HG03354 (cell line): ENCODE results near the gene SERPINA10.

Experiments
- ATAC-seq: cut with Tn5 transposase; IDR thresholded peaks from one replicate; pipeline ENCODE4 v1.9.1; 2021; ENCODE audit warnings: mild to moderate bottlenecking; ENCODE audit not compliant: unreplicated experiment, poor library complexity, severe bottlenecking

SERPINA10 gene, protein sequence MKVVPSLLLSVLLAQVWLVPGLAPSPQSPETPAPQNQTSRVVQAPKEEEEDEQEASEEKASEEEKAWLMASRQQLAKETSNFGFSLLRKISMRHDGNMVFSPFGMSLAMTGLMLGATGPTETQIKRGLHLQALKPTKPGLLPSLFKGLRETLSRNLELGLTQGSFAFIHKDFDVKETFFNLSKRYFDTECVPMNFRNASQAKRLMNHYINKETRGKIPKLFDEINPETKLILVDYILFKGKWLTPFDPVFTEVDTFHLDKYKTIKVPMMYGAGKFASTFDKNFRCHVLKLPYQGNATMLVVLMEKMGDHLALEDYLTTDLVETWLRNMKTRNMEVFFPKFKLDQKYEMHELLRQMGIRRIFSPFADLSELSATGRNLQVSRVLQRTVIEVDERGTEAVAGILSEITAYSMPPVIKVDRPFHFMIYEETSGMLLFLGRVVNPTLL

DNA sequence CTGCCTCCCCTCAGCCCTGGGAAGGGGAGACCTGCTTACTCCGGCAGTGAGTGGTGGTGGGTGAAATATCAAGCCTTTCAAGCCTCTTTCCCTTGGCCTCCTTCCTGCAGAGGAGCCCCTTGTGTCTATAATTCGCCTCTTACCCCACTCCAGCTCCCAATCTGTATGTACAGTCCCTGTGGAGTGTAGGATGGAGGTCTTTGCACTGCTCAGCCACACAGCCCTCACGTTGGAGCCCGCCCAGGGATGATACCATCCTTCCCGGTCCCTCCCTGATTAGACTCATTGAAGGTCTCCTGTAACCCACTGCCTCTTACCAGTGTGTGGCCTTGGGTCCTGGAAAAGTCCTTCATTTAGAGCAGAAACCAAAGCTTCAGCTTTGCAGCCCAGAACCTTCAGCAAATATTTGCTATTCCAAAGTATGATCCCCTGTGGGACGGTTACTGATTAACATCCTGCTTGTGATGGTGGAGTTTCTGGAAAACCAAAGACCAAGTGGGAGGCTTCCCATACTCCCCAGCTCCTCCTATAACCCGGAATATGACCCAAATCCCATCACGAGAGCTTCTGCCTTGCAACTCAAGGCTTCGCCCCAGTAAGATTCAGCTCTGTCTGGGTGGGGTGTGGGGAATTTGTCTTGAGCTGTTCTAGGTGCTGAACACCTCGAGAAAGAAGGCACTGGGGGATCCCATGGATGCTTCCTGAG, at the start of gene SERPINA10:
Gene SERPINA10 (minus strand): TSS at position 397 of the 706 bp plus-strand sequence. CDS start 2,675 bp downstream, outside the sequence.
- ATAC-seq, result no peak

DNA sequence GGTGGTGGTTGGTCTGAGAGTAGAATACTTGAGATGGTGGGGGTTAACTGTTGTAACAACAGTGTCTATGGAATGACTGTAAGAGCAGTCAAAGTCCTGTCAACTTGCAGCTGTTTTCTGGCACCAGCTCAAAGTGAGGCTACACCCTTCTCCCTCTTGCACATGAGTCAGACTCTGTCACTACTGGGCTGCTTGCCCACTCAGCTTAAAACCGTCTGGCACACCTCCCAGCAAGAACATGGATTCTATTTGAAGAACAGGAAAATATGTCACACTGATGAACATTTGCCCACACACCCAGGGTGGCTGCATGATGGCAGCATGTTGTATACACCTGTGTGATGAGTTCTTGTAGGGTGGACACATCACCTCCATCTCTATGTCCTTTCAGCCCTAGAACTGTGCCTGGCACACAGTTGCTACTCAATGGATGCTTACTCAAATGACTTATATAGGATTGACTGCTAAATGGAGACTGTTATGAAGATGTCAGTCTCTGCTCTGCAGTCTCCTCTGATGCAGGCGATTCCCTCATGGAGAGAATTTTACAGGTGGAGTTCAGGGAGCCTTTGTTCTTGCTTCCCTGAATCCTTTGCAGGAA, 49.4 kb upstream of the SERPINA10 start:
- no peak for ATAC-seq

DNA sequence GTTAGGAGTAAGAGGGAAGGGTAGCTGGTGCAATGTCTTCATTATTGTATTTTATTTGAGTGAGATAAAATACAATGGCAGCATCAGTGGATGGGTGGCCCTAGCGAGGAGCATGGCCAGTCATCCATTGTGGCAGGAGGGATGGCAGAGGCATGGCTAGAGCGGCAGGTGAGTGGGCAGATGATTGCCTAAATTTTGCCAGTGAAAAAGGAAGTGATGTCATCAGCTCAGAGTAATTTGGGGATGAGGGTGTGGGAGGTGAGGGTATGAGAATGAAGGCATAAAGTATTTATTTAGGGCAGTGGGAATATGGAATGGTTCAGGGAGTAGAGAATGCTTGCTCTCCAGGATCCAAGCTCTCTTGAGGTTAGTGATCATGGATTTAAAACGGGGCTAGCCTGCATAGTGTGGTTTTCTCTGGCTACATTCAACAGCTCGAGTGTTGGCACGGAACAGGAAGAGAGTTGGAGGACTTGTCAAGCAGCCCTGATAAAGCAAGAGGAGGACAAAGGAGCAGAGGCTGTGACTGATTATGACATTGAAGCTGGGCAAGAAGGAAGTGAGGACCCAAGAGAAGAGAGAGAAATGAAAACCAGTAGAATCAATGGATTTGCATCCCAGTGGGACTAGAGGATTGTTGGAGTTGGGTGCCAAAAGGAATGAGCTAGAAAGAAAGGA, 48.7 kb upstream of the SERPINA10 start:
- ATAC-seq, result no peak

DNA sequence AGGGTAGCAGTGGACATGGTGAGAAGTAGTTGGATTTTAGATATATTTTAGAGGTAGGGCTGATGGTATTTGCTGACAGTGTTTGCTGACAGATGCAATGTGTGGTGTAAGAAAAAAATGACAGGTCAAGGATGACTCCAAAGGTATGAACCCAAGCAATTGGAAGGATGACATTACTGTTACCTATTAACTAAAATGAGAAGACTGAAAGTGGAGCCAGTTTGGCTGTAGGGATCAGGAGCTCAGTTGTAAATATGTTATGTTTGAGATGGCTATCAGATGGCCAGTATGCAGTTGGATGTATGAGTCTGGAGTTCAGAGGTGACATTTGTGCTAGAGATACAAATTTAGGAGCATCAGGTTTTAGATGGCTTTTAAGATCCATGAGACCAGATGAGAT, 47.5 kb upstream of the SERPINA10 start:
- ATAC-seq, result no peak

DNA sequence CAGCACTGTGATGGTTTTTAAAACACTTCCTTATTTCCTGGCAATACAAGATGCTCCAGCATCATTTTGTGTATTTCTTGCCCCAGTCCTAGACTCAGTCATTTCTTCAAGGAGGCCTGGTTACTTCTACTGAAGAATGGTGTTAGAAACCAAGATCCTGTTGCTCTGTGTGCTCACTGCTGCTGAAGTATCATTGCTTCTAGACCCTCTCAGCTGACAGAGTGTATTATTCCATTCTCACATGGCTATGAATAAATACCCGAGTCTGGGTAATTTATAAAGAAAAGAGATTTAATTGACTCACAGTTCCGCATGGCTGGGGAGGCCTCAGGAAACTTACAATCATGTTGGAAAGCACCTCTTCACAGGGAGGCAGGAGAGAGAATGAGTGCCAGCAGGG, 45.0 kb upstream of the SERPINA10 start:
- ATAC-seq, result no peak

DNA sequence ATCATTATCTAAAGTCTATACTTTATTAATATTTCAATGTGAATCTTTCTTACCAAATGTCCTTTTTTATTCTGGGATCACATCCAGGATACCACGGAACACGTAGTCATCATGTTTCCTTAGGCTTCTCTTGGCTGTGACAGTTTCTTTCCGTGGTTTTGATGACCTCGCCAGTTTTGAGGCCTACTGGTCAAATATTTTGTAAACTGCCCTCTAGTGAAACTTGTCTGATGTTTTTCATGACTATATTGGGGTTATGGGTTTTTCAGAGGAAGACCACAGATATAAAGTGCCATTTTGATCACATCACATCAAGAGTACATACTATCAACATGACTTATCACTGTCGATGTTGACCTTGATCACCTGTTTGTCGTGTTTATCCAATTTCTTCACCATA, 44.2 kb upstream of the SERPINA10 start:
- no peak for ATAC-seq

DNA sequence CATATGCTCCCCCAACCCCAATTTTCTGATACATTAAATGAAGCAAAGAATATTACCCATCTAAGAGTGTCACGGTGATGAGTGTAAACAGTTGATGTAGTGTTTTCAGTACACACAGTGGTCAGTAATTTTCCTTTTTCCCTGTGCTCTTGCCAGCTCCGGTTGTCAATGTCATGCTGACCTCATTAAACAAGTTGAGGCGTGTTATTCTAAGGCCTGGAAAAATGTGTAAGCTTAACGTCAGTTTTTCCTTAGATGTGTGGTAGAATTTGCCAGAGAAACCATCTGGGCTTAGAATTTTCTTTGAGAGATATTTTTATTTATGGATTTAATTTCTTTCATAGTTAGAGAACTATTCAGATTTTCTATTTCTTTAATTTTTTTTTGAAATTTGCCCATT, 41.8 kb upstream of the SERPINA10 start:
- ATAC-seq, result no peak

DNA sequence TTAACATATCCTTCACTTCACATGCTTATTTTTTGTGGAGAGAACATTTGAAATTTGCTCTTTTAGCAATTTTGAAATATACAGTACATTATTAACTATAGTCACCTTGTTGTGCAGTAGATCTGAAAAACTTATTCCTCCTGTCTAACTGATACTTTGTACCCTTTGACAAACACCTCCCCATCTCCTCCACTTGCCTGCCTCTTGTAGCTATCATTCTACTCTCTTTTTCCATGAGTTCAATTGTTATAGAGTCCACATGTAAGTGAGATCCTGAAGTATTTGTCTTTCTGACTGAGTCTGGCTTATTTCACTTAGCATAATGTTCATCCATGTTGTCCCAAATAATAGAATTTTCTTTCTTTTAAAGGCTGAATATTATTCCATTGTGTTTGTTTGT, 39.5 kb upstream of the SERPINA10 start:
- no peak for ATAC-seq

DNA sequence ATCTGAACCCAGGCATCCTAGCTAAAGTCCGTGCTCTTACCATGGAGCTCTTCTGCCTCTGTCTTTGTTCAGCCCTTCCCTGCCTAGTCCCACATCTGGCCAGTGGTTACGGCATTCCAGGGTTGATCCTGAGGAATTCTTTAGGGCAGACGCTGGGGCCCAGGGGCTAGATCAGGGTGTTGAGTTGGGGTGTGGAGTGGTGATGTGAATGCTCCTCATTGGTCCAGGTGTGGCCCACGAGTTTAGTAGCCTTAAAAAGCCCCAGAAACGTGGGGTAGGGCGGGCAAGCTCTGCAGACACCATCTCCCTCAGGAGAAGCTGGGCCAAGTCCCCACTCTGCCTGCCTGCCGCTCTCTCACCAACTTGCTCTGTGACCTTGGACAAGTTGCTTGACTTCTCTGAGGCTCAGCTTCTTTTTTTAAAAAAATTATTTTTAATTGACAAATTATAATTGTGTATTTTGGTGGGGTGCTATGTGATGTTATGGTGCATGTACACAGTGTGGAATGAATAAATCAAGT, 39.1 kb upstream of the SERPINA10 start:
- ATAC-seq, result no peak

DNA sequence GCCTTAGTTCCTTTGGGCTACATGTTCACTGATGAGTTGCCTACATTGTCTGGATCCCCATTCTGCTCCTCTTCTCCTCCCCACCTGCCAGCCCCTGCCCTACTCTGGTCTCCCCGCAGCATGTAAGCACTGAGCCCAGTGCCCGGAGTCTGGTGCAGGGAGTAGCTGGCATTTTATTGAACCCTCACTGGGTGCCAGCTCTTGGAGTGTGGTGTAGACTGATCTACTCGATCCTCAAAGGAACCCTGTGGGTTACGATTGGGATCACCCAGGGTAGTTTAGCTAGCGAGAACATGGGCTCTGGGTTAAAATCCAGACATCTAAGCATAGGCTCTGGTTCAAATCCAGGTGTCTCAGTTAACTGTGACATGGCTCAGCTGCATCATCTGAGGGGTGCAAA, 38.4 kb upstream of the SERPINA10 start:
- no peak for ATAC-seq

DNA sequence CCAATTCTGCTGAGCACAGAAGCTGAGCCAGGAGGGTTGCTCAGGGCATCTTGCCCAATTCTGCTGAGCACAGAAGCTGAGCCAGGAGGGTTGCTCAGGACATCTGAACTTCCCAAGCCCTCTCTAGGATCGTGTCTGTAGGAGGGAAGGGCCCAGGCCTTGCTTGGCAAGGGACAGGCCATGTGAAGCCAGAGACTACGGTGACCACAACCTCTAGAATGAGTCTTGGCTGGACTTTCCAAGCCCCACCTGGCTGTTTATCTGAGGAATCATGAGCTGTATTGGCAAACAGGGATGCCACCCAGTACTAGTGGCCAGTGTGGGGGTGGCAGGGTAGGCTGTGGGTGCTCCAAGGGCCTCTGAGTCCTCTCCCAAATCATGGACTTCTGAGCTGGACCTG, 37.8 kb upstream of the SERPINA10 start:
- no peak for ATAC-seq

DNA sequence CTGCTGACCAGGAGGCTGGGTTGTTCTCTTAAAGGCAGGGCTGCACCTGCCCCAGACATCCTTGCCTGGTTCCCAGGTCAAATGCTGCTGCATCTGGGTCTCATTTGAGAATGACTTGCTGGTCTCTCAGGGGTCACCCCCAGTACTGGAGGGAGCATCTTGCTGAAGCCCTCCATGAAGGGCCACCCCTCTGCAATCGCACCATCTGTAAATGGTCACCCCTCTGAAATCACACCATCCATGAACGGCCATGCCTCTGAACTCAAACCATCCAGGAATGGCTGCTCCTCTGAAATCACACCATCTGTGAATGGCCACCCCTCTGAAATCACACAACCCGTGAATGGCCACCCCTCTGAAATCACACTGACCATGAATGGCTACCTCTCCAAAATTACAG, 37.4 kb upstream of the SERPINA10 start:
- no peak for ATAC-seq

DNA sequence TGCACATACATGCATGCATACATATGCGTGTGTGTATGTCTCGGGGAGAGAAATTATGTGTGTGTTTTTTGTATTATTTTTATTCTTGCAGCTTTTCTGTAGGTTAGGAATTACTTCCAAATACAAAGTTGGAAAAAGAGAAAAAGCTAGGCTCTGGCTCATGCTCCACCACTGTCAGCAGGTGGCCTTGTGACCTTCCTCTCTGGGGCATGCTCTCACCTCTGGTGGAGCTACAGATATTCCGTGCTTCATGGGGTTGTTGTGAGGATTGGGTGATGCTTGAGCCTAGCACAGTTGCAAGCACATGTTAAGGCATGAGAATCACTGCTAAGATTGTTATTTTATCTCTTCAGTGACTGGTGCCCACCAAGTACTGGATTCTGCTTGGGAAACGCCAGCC, 36.8 kb upstream of the SERPINA10 start:
- no peak for ATAC-seq

DNA sequence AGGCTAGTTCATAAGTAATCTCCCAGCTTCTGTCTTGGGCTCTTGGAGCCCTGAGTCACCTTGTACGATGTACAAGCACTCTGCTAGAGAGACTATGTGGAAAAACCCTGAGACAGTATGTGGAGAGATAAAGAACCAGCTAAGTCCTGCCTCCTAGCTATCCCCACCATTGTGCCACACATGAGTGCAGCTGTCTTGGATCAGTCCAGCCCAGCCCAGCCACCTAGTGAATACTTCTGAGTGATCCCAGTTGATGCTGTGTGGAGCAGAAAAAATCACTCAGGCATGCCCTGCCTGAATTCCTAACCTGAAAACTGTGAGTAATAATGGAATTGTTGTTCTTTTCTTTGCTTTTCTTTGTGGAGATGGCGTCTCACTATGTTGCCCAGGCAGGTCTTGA, 35.1 kb upstream of the SERPINA10 start:
- ATAC-seq, result no peak

DNA sequence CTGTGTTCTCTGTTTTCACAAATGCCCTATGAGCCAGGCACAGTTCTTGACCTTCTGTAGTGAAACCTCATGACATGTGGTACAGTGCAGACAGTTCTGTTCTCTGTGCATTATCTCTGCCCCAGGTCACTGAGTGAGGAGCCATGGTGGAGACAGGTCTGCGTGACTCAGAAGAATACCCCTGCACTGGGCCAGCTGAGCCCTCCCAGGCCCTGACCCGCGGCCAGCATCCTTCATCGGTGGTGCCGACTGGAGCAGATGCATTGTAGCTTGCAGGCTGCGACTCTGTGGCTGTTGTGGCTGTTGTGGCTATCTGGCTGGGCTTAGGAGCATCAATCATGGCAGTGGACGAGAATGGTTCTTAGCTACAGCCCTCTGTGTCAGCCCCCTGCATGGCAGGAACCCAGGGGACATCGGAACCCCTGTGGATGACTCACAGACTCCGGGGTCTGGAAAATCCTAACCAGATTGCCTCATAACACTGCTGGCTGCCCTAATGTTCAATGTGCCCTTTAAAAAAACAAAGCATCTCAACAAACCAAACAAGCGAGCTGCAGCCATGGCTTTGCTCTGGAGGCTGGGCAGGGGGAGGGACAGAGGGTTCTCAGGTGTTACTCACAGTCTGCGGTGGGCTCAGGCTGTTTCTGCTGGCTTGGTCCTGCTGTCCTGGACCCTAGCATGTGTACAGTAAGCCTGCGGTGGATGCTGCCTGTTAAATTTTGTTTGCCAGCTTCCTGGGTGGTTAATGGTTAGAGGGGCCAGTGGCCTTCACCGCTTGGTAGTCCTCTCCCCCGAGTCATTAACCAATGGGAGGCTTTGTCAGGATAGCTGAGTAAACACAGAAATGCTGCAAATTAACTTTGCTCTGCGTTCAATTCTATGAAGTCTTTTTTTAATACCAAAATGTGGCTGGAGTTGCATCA, 29.8 kb upstream of the SERPINA10 start, which contains the start of gene SERPINA6:
Gene SERPINA6 (minus strand): TSS at position 689 of the 923 bp plus-strand sequence. CDS start 8,688 bp downstream, outside the sequence.
- ATAC-seq, result no peak

DNA sequence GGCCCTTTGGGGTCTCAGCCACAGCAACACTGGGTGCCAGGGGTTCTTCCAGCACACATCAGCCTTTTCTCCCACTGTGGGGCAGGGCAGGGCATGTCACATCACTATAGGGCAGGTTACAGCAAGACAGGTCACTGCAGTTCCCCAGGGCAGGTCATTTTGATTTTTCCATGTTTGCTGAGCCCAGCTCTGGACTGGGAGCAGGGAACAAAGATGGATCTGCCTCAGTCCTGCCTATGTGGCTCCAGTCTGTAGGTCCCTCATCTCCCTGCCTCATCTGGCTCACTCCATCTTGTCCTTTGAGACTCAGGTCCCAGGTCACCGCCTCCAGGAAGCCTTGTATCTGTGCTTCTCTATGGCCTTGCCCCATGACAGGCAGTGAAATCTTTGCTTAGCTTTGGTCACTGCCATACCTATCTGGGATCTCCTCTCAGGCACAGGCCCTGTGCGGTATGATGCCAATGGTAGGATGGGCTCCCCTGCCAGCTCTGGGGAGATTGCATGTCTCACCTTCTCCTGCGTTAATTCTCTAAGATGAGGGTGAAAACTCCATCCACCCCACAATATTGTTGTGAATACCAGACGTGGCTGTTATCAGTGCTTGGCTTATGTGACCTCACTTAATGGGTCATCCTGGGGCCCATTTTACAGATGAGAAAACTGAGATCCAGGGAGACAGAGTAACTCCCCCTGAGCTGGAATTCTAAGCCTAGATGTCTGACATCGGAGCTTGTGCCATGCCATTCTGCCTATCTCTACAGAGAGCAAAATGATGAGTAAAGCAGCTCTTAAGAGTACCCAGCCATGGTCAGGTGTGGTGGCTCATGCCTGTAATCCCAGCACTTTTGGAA, 28.6 kb upstream of the SERPINA10 start:
- no peak for ATAC-seq

DNA sequence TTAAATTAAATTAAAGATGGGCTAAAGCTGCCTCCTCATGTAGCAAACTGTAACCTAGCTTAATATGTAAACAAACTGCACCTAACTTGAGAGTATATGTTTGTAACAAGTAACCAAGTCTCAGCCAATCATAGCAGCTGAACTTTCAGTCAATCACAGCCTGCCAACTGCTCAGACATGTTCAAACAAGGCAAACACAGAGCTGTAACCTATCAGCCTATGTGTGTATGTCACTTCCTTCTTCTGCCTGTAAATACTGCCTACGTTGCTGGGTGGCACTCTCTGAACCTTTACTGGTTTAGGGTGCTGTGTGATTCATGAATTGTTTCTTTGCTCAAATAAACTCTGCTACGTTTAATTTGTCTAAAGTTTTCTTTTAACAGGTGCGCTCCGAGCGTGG, 27.2 kb upstream of the SERPINA10 start:
- ATAC-seq, result no peak

DNA sequence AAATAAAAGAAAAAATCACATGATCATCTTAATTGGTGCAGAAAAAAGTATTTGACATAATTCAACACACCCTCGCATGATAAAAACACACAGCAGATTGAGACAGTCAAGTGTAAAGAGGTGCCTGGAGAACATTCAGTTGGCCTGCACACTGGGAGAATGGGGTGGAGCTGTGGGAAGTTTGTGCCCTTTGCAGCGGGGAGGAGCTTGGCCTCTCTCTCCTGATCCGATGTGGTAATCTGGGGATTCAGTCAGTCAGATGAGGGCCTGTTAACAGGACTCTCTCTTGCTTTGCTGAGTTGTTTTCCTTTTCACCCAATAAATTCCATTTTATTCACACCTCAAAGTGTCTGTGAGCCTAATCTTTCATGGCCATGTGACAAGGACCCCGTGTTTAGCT, 24.2 kb upstream of the SERPINA10 start:
- no peak for ATAC-seq
